ENCODE measurements around the gene TNS1.

Gene TNS1

GRCh38 chr2:217872319-217872718, 130.5 kb downstream of the TNS1 start:
- H3K27ac Mint-ChIP-seq, result no peak overlapping the region
- no peaks in the 10 kb centered on the region for H3K9me3 Mint-ChIP-seq
- H3K4me1 Mint-ChIP-seq (ENCODE audit: low read depth), result peaks cover 7% of the 10 kb centered on the region
- H3K36me3 Mint-ChIP-seq (ENCODE audit: low read depth), result peaks cover 80% of the 10 kb centered on the region
- intact Hi-C loops (cut with micrococcal nuclease), result no loop called here
- no peak overlapping the region for H3K4me3 Mint-ChIP-seq
- no peaks in the 10 kb centered on the region for H3K27me3 Mint-ChIP-seq

GRCh38 chr2:217870528-217871011, 132.2 kb downstream of the TNS1 start:
- H3K4me3 Mint-ChIP-seq, result no peak overlapping the region
- H3K36me3 Mint-ChIP-seq (ENCODE audit: low read depth), result peaks cover 76% of the 10 kb centered on the region
- H3K4me1 Mint-ChIP-seq (ENCODE audit: low read depth), result peaks cover 16% of the 10 kb centered on the region
- intact Hi-C loops (cut with micrococcal nuclease), result no loop called here
- H3K27ac Mint-ChIP-seq, result no peak overlapping the region
- no peaks in the 10 kb centered on the region for H3K27me3 Mint-ChIP-seq
- no peaks in the 10 kb centered on the region for H3K9me3 Mint-ChIP-seq

GRCh38 chr2:217868911-217869334, 133.9 kb downstream of the TNS1 start:
- Mint-ChIP-seq H3K36me3 (ENCODE audit: low read depth) (peaks cover 70% of the 10 kb centered on the region), H3K27ac (no peak overlapping the region), H3K4me1 (ENCODE audit: low read depth) (peaks cover 25% of the 10 kb centered on the region), H3K27me3 (no peaks in the 10 kb centered on the region), H3K4me3 (no peak overlapping the region), H3K9me3 (no peaks in the 10 kb centered on the region)
- intact Hi-C loops (cut with micrococcal nuclease), result no loop called here

GRCh38 chr2:217868265-217868892, 134.4 kb downstream of the TNS1 start:
- intact Hi-C loops (cut with micrococcal nuclease), result no loop called here
- Mint-ChIP-seq H3K27me3 (peaks cover 3% of the 10 kb centered on the region), H3K36me3 (ENCODE audit: low read depth) (peaks cover 73% of the 10 kb centered on the region), H3K4me1 (ENCODE audit: low read depth) (peaks cover 28% of the 10 kb centered on the region), H3K27ac (no peak overlapping the region), H3K9me3 (no peaks in the 10 kb centered on the region), H3K4me3 (no peak overlapping the region)

GRCh38 chr2:217866457-217866856, 136.3 kb downstream of the TNS1 start:
- H3K4me3 Mint-ChIP-seq, result no peak overlapping the region
- no peak overlapping the region for H3K27ac Mint-ChIP-seq
- peaks cover 3% of the 10 kb centered on the region for H3K27me3 Mint-ChIP-seq
- H3K4me1 Mint-ChIP-seq (ENCODE audit: low read depth), result peaks cover 28% of the 10 kb centered on the region
- intact Hi-C loops (cut with micrococcal nuclease), result no loop called here
- H3K9me3 Mint-ChIP-seq, result no peaks in the 10 kb centered on the region
- H3K36me3 Mint-ChIP-seq (ENCODE audit: low read depth), result peaks cover 66% of the 10 kb centered on the region

GRCh38 chr2:217864963-217865772, 137.6 kb downstream of the TNS1 start:
- Mint-ChIP-seq H3K9me3 (no peaks in the 10 kb centered on the region), H3K36me3 (ENCODE audit: low read depth) (peaks cover 58% of the 10 kb centered on the region), H3K4me3 (no peak overlapping the region), H3K4me1 (ENCODE audit: low read depth) (peaks cover 28% of the 10 kb centered on the region), H3K27me3 (peaks cover 6% of the 10 kb centered on the region), H3K27ac (no peak overlapping the region)
- intact Hi-C loops (cut with micrococcal nuclease), result no loop called here

- no peak overlapping the region for H3K4me3 Mint-ChIP-seq
- H3K27ac Mint-ChIP-seq, result no peak overlapping the region
- peaks cover 54% of the 10 kb centered on the region for H3K36me3 Mint-ChIP-seq (ENCODE audit: low read depth)
- intact Hi-C loops (cut with micrococcal nuclease), result no loop called here
- peaks cover 28% of the 10 kb centered on the region for H3K4me1 Mint-ChIP-seq (ENCODE audit: low read depth)
- no peaks in the 10 kb centered on the region for H3K9me3 Mint-ChIP-seq
- H3K27me3 Mint-ChIP-seq, result peaks cover 7% of the 10 kb centered on the region
Measured at GRCh38 chr2:217863883-217864282, 138.9 kb downstream of the TNS1 start.

GRCh38 chr2:217861334-217861877, 141.4 kb downstream of the TNS1 start:
- H3K36me3 Mint-ChIP-seq (ENCODE audit: low read depth), result peaks cover 51% of the 10 kb centered on the region
- H3K27me3 Mint-ChIP-seq, result peaks cover 22% of the 10 kb centered on the region
- no peak overlapping the region for H3K4me3 Mint-ChIP-seq
- peaks cover 27% of the 10 kb centered on the region for H3K4me1 Mint-ChIP-seq (ENCODE audit: low read depth)
- H3K9me3 Mint-ChIP-seq, result no peaks in the 10 kb centered on the region
- no peak overlapping the region for H3K27ac Mint-ChIP-seq
- intact Hi-C loops (cut with micrococcal nuclease), result no loop called here

- Mint-ChIP-seq H3K27me3 (peaks cover 34% of the 10 kb centered on the region), H3K36me3 (ENCODE audit: low read depth) (peaks cover 54% of the 10 kb centered on the region), H3K4me3 (no peak overlapping the region), H3K27ac (no peak overlapping the region), H3K9me3 (no peaks in the 10 kb centered on the region), H3K4me1 (ENCODE audit: low read depth) (peaks cover 19% of the 10 kb centered on the region)
- intact Hi-C loops (cut with micrococcal nuclease), result no loop called here
Measured at GRCh38 chr2:217859926-217860325, 142.9 kb downstream of the TNS1 start.

GRCh38 chr2:217858519-217859491, 144.0 kb downstream of the TNS1 start:
- Mint-ChIP-seq H3K4me1 (ENCODE audit: low read depth) (peaks cover 18% of the 10 kb centered on the region), H3K36me3 (ENCODE audit: low read depth) (peaks cover 56% of the 10 kb centered on the region), H3K4me3 (no peak overlapping the region), H3K27me3 (peaks cover 41% of the 10 kb centered on the region), H3K9me3 (no peaks in the 10 kb centered on the region), H3K27ac (no peak overlapping the region)
- intact Hi-C loops (cut with micrococcal nuclease), result no loop called here

- no peak overlapping the region for H3K27ac Mint-ChIP-seq
- no peak overlapping the region for H3K4me3 Mint-ChIP-seq
- H3K4me1 Mint-ChIP-seq (ENCODE audit: low read depth), result peaks cover 26% of the 10 kb centered on the region
- H3K36me3 Mint-ChIP-seq (ENCODE audit: low read depth), result peaks cover 59% of the 10 kb centered on the region
- no peaks in the 10 kb centered on the region for H3K9me3 Mint-ChIP-seq
- intact Hi-C loops (cut with micrococcal nuclease), result no loop called here
- H3K27me3 Mint-ChIP-seq, result peaks cover 48% of the 10 kb centered on the region
Measured at GRCh38 chr2:217857624-217858506, 144.9 kb downstream of the TNS1 start.

- Mint-ChIP-seq H3K4me3 (no peak overlapping the region), H3K4me1 (ENCODE audit: low read depth) (peaks cover 30% of the 10 kb centered on the region), H3K27me3 (peaks cover 58% of the 10 kb centered on the region), H3K9me3 (no peaks in the 10 kb centered on the region), H3K36me3 (ENCODE audit: low read depth) (peaks cover 60% of the 10 kb centered on the region), H3K27ac (no peak overlapping the region)
- intact Hi-C loops (cut with micrococcal nuclease), result no loop called here
Measured at GRCh38 chr2:217856871-217857270, 145.9 kb downstream of the TNS1 start.

GRCh38 chr2:217856159-217856558, 146.6 kb downstream of the TNS1 start:
- Mint-ChIP-seq H3K4me1 (ENCODE audit: low read depth) (peaks cover 37% of the 10 kb centered on the region), H3K27me3 (peaks cover 58% of the 10 kb centered on the region), H3K36me3 (ENCODE audit: low read depth) (peaks cover 53% of the 10 kb centered on the region), H3K27ac (no peak overlapping the region), H3K4me3 (no peak overlapping the region), H3K9me3 (no peaks in the 10 kb centered on the region)
- intact Hi-C loops (cut with micrococcal nuclease), result no loop called here

All from dendritic cell treated with granulocyte-macrophage colony-stimulating factor and Interleukin-4, amounts not matched to agents 40 ng/mL and 50 ng/mL, for 4 days (primary cell).